ENCODE measurements around the gene CACNA1I. TPM values are rescaled to one million over a fixed set of nuclear protein-coding genes. Genes with fewer than 3 reads are reported as not detected.
A peak's percentile ranks its signal among the peaks of the same experiment; 100 is the strongest.

The CACNA1I gene
- polyA plus RNA-seq, 1 experiment, result not detected

DNA sequence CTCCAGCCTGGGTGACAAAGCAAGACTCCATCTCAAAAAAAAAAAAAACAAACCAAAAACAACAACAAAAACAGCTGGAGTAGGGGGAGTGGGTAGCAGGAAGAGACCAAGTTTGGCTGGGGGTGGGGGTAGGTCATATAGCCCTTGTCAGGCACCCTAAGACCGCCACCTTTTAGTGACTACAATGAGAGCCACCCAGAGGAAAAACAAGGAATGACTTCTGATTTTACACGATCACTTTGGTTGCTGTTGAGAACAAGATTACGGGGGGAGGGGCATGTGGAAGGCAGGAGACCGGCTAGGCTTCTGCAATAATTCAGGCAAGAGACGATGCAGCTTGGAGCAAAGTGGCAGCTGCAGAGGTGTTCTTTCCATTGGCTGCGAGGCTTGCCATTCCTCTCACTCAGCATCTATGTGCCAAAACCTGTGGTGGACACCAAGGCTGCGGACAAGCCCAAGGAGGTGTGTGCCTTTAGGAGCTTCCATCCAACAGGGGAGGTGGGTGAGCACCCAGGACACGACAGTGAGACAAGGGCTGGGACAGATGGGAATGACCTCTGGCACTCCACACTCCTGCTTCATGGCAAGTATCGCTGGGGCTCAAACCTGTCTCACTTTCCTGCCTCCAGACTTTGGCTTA, 39.7 kb upstream of the CACNA1I start:
- Histone ChIP-seq H3K4me3 (ENCODE audit: low read depth, low read length) (no peak overlapping the region; the same call in 1 of the 2 replicates), H3K27ac (ENCODE audit: low read depth, low read length) (no peak overlapping the region)
- DNase-seq (ENCODE audit: low read depth, low spot score), result no peak

DNA sequence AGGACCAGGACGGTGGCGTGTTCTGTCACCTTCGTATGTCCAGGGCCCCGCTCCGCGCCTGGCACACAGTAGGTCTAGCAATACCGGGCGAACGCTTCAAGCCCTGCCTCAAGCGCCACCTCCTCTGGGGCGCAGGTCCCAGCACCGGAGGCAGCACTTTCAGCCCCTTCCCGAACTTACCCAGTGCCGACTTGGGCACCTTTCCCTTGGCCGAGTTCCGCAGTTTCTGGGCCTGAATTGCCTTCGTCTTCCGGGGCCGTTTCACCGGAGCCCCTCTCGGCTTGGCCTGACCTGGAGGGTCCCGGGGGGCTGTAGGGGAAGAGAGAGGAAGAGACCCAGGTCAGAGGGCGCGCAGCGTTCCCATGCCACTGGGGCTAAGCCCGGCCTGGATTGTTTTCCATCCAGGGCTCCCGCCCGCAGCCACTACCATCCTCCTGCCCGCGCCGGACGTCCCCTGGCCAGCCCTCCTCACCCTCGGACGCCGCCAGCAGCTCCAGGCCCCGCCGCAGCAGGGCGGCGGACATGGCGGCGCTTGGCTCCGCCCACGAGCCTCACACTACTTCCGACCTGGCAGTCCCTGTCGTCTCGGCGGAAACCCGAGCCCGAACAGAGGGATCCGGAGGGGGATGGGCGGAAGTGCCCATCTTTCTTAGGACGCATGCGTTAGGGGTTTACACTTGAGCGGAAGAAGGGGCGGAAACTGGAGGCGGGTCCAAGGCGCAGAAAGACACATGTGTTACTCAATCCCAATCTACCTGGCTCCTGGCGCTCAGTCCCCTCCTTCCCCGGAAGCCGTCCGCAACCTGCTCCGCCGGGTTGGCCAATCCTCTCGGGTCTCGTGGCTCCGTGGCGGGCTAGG, 38.1 kb upstream of the CACNA1I start, which contains the start of gene RPS19BP1:
Gene RPS19BP1, minus strand, starts transcription at position 534 of the 859 bp plus-strand sequence. Its CDS starts 10 bp downstream, at position 524.
- H3K9me3 ChIP-seq (ENCODE audit: control insufficient read depth, insufficient read depth, low read length), result no peaks in the 10 kb centered on the region; the same call in 1 of the 2 replicates
- DNase-seq (ENCODE audit: low read depth, low spot score), result peak; percentile 98
- H3K27me3 ChIP-seq (ENCODE audit: control insufficient read depth, insufficient read depth, low read length), result no peaks in the 10 kb centered on the region
- TF ChIP-seq, protein P1, sequence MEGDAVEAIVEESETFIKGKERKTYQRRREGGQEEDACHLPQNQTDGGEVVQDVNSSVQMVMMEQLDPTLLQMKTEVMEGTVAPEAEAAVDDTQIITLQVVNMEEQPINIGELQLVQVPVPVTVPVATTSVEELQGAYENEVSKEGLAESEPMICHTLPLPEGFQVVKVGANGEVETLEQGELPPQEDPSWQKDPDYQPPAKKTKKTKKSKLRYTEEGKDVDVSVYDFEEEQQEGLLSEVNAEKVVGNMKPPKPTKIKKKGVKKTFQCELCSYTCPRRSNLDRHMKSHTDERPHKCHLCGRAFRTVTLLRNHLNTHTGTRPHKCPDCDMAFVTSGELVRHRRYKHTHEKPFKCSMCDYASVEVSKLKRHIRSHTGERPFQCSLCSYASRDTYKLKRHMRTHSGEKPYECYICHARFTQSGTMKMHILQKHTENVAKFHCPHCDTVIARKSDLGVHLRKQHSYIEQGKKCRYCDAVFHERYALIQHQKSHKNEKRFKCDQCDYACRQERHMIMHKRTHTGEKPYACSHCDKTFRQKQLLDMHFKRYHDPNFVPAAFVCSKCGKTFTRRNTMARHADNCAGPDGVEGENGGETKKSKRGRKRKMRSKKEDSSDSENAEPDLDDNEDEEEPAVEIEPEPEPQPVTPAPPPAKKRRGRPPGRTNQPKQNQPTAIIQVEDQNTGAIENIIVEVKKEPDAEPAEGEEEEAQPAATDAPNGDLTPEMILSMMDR (IDR thresholded peaks at IDR 0.05; ENCODE audit: low read depth, low read length), result no peak
- ChIA-PET CTCF (interaction anchor here (1.5 kb wide), 1 partner anchor 492 kb away, joined by 7 read pairs; no protein-coding TSS in a partner anchor), POLR2A (interaction anchor here (0.8 to 1.3 kb wide), 4 partner anchors 8 to 512 kb away, joined by 3 to 4 read pairs (median 4); partner anchors contain the start of gene ATF4)
- H3K27ac ChIP-seq (ENCODE audit: low read depth, low read length), result peak within 1 kb of the TSS; percentile 21
- peak within 1 kb of the TSS; percentile 95 for H3K4me3 ChIP-seq (ENCODE audit: low read depth, low read length)

More for the DNA sequence above, 39.7 kb upstream of the CACNA1I start:
- ChIA-PET CTCF (interaction anchor here (0.5 to 3.3 kb wide), 13 partner anchors 13 to 1491 kb away, joined by 3 to 41 read pairs (median 7); partner anchors contain the start of genes RPL3 and TAB1), POLR2A (interaction anchor here (0.6 to 4.1 kb wide), 2 partner anchors 11 to 549 kb away, joined by 3 to 44 read pairs; partner anchors contain the start of genes APOBEC3B and ATF4)
- no peaks in the 10 kb centered on the region for H3K27me3 ChIP-seq (ENCODE audit: control insufficient read depth, insufficient read depth, low read length)
- TF ChIP-seq, protein P1 (IDR thresholded peaks at IDR 0.05; ENCODE audit: low read depth, low read length), result peak; percentile 25; the same call in 1 of the 2 replicates
- no peaks in the 10 kb centered on the region; the same call in 1 of the 2 replicates for H3K9me3 ChIP-seq (ENCODE audit: control insufficient read depth, insufficient read depth, low read length)

- Histone ChIP-seq H3K9me3 (ENCODE audit: control insufficient read depth, insufficient read depth, low read length) (no peaks in the 10 kb centered on the region; the same call in 1 of the 2 replicates), H3K4me3 (ENCODE audit: low read depth, low read length) (no peak overlapping the region), H3K27ac (ENCODE audit: low read depth, low read length) (peak overlapping the region; percentile 1), H3K27me3 (ENCODE audit: control insufficient read depth, insufficient read depth, low read length) (peaks cover 3% of the 10 kb centered on the region)
- CTCF ChIA-PET, result interaction anchor here (0.5 to 7.7 kb wide), 24 partner anchors 10 to 814 kb away, joined by 3 to 119 read pairs (median 4); no protein-coding TSS in a partner anchor
- no peak for DNase-seq (ENCODE audit: low read depth, low spot score)
- TF ChIP-seq, protein P1 (IDR thresholded peaks at IDR 0.05; ENCODE audit: low read depth, low read length), result no peak
- POLR2A ChIA-PET, result no interaction called here
Measured at GRCh38 chr22:39534092-39534506, 36.5 kb upstream of the CACNA1I start.

DNA sequence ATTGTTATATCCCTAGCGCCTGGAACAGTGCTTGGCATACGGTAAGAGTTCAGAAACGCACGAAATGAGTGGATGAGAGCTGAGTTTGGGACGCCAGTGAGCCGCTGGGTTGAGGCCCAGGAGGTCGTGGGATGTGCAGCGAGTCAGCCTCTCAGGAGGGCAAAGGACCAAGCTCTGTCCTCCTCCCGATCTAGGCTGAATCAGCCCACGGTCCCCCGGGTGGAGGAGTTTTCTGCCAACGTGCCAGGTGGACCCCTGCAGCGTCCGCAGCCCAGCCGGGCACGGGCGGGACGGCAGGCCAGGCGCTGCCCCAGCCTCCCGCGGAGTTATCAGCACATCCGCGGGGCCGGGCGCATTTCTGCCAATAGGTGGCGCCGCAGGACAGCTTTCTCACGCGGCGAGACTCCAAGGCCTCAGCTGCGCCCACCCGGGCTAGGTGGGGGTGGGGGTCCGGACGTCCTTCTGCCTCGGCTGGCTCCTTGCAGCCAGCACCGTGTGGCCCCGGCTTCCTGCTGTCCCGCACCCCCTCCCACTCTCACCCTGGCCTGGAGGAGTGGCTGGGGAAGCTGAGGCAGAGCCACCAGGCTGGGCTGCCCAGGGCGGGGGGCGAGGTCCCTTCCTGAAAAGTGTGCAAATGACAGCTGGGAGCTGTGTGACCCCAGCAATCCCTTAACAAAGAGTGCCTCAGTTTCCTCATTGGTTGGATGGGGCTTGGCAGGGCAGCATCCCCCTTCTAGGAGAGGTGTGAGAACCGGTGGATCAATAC, 35.8 kb upstream of the CACNA1I start:
- Histone ChIP-seq H3K27me3 (ENCODE audit: control insufficient read depth, insufficient read depth, low read length) (peaks cover 3% of the 10 kb centered on the region), H3K4me3 (ENCODE audit: low read depth, low read length) (no peak overlapping the region)
- TF ChIP-seq, protein P1 (IDR thresholded peaks at IDR 0.05; ENCODE audit: low read depth, low read length), result peak; percentile 82

More for the DNA sequence above, 35.8 kb upstream of the CACNA1I start:
- H3K27ac ChIP-seq (ENCODE audit: low read depth, low read length), result peak overlapping the region; percentile 1
- POLR2A ChIA-PET, result interaction anchor here (0.7 kb wide), 1 partner anchor 11 kb away, joined by 10 read pairs; no protein-coding TSS in a partner anchor
- CTCF ChIA-PET, result interaction anchor here (0.5 to 7.7 kb wide), 29 partner anchors 9 to 814 kb away, joined by 3 to 119 read pairs (median 4); no protein-coding TSS in a partner anchor
- no peaks in the 10 kb centered on the region; the same call in 1 of the 2 replicates for H3K9me3 ChIP-seq (ENCODE audit: control insufficient read depth, insufficient read depth, low read length)
- no peak for DNase-seq (ENCODE audit: low read depth, low spot score)

Data from AG04450 (cell line).